Ishikawa (cell line): ENCODE data around the gene ANXA2.

Experiments
- CEBPB ChIP-seq: IDR thresholded peaks from 2 replicates; pipeline ENCODE4 v1.6.1; 2012
- CREB1 ChIP-seq: IDR thresholded peaks from 2 replicates; pipeline ENCODE4 v1.6.1; 2012; ENCODE audit warnings: low read depth
- EGR1 ChIP-seq: IDR thresholded peaks from 2 replicates; pipeline ENCODE4 v1.6.1; 2012
- EP300 ChIP-seq: IDR thresholded peaks from 2 replicates; pipeline ENCODE4 v1.6.1; 2012; ENCODE audit warnings: borderline replicate concordance
- FOXM1 ChIP-seq: IDR thresholded peaks from 2 replicates; pipeline ENCODE4 v1.6.1; 2012; ENCODE audit warnings: low read depth, borderline replicate concordance
- NFIC ChIP-seq: IDR thresholded peaks from 2 replicates; pipeline ENCODE4 v1.6.1; 2012
- RAD21 ChIP-seq: IDR thresholded peaks from 2 replicates; pipeline ENCODE4 v1.6.1; 2012; ENCODE audit warnings: low read depth
- TAF1 ChIP-seq: IDR thresholded peaks from 2 replicates; pipeline ENCODE4 v1.6.1; 2012; ENCODE audit warnings: low read depth, mild to moderate bottlenecking
- TCF12 ChIP-seq: IDR thresholded peaks from 2 replicates; pipeline ENCODE4 v1.6.1; 2012; ENCODE audit warnings: low read depth
- TEAD4 ChIP-seq: IDR thresholded peaks from 2 replicates; pipeline ENCODE4 v1.6.1; 2012
- YY1 ChIP-seq: IDR thresholded peaks from 2 replicates; pipeline ENCODE4 v1.6.1; 2012; ENCODE audit warnings: low read depth
- ZBTB7A ChIP-seq: IDR thresholded peaks from 2 replicates; pipeline ENCODE4 v1.6.1; 2012; ENCODE audit warnings: low read depth
- TF ChIP-seq, protein P1 (sequence below): IDR thresholded peaks from 2 replicates; pipeline ENCODE4 v1.6.1; 2012; ENCODE audit warnings: low read depth, mild to moderate bottlenecking
- TF ChIP-seq, protein P2 (sequence below): IDR thresholded peaks from 2 replicates; pipeline ENCODE4 v1.6.1; 2012
- TF ChIP-seq, protein P3 (sequence below): IDR thresholded peaks from 2 replicates; pipeline ENCODE4 v1.6.1; 2012

Gene ANXA2

DNA sequence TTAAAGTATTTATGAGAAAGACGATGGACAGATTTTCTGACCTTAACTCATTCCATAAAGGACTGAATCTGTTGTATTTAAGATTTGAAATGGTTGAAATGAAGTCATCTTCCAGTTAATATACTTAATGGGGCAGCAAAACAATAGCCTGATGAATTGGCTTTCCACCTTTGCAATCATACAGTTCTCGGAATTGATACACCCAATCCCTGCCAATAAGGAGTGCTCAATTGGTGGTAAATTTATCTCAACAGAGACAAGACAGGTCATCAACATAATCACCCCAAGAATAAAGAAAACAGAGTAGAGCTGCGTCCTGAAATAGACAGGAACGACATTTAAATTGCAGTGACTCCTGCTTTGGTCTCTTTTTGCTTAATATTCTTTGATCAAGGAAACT is 11.2 kb downstream of the ANXA2 start:
- TF ChIP-seq TCF12 (no peak), YY1 (no peak), CREB1 (no peak), FOXM1 (no peak), RAD21 (no peak), TEAD4 (no peak), TAF1 (no peak), EGR1 (no peak), EP300 (no peak), NFIC (no peak)
- TF ChIP-seq, protein P1, sequence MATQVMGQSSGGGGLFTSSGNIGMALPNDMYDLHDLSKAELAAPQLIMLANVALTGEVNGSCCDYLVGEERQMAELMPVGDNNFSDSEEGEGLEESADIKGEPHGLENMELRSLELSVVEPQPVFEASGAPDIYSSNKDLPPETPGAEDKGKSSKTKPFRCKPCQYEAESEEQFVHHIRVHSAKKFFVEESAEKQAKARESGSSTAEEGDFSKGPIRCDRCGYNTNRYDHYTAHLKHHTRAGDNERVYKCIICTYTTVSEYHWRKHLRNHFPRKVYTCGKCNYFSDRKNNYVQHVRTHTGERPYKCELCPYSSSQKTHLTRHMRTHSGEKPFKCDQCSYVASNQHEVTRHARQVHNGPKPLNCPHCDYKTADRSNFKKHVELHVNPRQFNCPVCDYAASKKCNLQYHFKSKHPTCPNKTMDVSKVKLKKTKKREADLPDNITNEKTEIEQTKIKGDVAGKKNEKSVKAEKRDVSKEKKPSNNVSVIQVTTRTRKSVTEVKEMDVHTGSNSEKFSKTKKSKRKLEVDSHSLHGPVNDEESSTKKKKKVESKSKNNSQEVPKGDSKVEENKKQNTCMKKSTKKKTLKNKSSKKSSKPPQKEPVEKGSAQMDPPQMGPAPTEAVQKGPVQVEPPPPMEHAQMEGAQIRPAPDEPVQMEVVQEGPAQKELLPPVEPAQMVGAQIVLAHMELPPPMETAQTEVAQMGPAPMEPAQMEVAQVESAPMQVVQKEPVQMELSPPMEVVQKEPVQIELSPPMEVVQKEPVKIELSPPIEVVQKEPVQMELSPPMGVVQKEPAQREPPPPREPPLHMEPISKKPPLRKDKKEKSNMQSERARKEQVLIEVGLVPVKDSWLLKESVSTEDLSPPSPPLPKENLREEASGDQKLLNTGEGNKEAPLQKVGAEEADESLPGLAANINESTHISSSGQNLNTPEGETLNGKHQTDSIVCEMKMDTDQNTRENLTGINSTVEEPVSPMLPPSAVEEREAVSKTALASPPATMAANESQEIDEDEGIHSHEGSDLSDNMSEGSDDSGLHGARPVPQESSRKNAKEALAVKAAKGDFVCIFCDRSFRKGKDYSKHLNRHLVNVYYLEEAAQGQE, result no peak
- TF ChIP-seq, protein P2, sequence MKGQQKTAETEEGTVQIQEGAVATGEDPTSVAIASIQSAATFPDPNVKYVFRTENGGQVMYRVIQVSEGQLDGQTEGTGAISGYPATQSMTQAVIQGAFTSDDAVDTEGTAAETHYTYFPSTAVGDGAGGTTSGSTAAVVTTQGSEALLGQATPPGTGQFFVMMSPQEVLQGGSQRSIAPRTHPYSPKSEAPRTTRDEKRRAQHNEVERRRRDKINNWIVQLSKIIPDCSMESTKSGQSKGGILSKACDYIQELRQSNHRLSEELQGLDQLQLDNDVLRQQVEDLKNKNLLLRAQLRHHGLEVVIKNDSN, result no peak
- TF ChIP-seq, protein P3, sequence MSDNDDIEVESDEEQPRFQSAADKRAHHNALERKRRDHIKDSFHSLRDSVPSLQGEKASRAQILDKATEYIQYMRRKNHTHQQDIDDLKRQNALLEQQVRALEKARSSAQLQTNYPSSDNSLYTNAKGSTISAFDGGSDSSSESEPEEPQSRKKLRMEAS, result no peak

DNA sequence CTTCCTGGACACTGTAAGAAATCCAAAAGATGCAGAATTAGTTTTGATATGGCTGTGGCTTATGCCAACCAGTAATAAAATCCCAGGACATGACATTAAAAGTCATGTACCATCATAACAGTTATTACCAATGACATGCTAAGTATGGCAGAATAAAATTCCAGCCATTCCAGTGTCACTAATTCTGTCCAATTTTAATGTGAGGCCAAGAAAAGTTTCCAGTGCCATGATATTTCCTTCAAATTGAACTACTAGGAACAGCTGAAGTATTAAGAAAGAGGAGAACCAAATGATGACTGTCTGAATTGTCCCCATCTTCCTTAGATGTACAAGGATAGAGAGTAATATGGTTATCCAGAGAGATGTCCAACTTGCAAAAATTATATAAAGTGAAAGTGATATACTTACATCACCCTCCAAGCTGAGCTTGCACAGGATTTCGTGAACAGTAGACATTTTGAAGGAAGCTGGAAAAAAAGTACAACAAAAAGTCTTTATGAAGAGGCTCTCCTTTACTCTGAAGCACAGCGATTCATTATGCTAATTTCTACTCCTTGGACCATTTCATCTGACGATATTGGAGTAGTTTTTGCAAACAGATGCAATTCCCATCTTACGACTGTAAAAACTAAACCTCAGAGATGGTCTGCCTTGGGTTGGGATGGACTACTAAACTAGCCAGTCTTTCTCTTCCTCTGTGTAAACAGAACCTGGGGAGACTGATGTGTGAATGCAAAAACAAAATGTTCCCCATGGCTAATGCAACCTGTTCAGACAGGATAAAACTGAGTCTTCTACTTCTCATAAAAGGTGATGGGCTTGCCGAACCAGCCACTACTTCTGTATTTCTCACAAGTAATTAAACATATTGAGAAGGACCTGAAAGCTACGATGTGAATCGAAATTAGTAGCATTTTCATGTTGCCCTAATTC is 11.9 kb downstream of the ANXA2 start:
- TF ChIP-seq NFIC (no peak), TEAD4 (no peak), ZBTB7A (no peak), EGR1 (no peak)
- TF ChIP-seq, protein P1, result no peak
- TF ChIP-seq, protein P2, result no peak
- TF ChIP-seq, protein P3, result no peak

DNA sequence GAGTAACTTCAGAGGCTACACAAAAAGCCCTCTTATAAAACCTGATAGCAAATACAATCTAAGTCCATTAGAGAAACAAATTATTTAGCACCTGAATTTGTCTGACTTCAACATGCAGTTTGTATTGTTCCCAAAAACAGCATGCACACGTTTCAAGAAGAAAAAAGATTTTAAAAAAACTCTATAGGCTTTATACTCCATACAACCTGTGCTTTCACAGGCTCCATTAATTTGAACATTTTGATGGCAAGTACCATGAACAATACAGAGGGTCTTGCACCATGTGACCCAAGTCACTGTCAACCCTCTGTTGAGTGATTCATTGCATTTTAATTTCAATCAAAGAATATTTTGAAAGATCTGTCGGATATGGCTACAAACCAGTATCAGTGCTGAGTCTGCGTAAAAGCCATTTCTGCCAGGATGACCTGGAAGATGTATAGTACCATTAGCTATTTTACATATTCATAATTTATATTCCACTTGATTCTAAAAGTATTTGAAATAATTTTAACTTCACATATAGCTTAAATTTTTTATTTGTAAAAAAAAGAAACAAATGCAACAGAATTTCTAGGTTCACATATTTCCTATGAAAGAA is 13.2 kb downstream of the ANXA2 start:
- TF ChIP-seq, protein P1, result no peak
- TF ChIP-seq TEAD4, result no peak

DNA sequence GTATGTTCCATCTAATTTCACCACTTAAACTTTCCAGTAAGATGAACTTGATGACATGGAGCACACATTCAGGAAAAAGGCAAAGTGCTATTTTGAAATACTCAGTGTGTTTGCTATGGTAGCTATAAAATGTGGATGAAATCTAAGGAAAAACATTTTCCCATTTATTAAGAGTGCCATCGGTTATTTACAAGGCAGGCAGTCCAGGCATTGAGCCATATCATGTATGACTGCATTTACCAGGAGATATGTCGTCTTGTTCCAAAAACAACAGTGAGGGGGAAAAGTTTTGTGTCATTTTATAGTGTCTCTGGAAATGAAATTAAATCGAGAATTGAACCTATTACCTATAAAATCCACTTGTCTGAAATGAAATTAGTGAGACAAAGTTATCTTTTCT is 13.7 kb downstream of the ANXA2 start:
- TF ChIP-seq FOXM1, result no peak
- TF ChIP-seq, protein P3, result no peak
- TF ChIP-seq CREB1, result no peak
- TF ChIP-seq, protein P2, result no peak
- no peak for TF ChIP-seq YY1
- no peak for TF ChIP-seq EP300
- TF ChIP-seq RAD21, result no peak
- TF ChIP-seq TAF1, result no peak
- TF ChIP-seq NFIC, result no peak
- no peak for TF ChIP-seq TCF12
- TF ChIP-seq EGR1, result no peak
- no peak for TF ChIP-seq TEAD4
- TF ChIP-seq, protein P1, result no peak
- no peak for TF ChIP-seq ZBTB7A
- no peak for TF ChIP-seq CEBPB
